Fibroblast of pulmonary artery (primary cell): ENCODE data around the gene CAPN7.

ENCODE experiments used
- DNase-seq: peaks from one replicate; pipeline ENCODE4 v3.0.0-alpha.2; 2010; ENCODE audit warnings: low read depth
- H3K4me3 ChIP-seq: replicated peaks from 2 replicates; pipeline ENCODE4 v1.5.1; 2011; ENCODE audit warnings: low read depth, mild to moderate bottlenecking, control low read depth, low read length, moderate library complexity
- CTCF ChIP-seq: IDR thresholded peaks from 2 replicates; pipeline ENCODE4 v1.5.1; 2011; ENCODE audit warnings: mild to moderate bottlenecking, control low read depth, low read length, inconsistent platforms; ENCODE audit errors: missing control alignments

Gene CAPN7

DNA sequence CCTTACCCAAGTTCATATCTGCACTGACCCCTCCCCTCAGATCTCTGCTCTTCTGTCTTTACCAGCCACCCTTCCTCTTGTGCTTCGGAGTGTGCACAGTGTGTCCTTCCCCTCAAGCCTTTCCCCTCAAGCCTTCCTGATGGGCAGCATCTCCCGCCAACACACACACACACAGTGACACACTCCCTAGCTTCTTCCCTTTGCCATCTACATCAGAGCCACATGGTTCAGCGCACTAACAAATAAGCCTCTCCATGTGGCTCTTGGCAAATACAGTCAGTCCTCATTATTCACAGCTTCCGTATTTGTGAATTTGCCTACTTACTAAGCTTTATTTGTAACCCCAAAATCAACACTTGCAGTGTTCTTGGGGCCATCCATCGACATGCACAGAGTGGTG, 88.9 kb downstream of the CAPN7 start:
- no peak for DNase-seq
- no peak for TF ChIP-seq CTCF
- H3K4me3 ChIP-seq = no peak overlapping the region

DNA sequence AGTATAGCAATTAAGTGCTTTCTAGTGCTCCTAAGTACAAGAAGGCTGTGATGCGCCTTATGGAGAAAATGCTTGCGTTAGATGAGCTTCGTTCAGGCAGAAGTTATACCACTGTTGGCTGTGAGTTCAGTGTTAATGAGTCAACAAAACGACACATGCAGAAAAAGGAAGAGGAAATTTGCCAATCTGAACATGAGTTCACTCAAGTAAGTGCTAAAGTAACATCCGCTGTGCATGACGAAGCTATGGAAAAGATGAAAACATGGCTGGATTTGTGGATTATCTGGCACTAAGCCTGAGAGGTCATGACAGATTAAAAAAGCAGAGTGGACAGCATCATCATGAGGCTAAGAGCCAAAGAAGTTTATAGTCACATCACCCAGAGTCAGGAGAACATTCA, 89.5 kb downstream of the CAPN7 start:
- no peak for TF ChIP-seq CTCF
- no peak overlapping the region for H3K4me3 ChIP-seq
- DNase-seq = peak; percentile 95

GRCh38 chr3:15297608-15298350, 91.7 kb downstream of the CAPN7 start:
- no peak for TF ChIP-seq CTCF
- no peak overlapping the region for H3K4me3 ChIP-seq
- no peak for DNase-seq

DNA sequence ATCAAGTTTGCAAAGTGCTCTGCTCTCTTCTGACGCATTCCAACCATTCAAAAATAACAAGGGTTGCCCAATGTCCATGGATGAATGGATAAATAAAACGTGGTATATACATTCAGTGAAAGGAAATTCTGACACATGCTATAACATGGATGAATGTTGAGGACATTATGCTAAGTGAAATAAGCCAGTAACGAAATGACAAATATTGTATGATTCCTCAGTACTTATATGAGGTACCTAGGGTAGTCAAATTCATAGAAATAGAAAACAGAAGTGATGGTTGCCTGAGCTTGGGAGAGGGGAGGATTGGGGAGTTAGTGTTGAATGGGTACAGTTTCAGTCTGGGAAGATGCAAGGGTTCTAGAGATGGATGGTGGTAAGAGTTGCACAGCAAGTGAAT, 92.5 kb downstream of the CAPN7 start:
- no peak for DNase-seq
- TF ChIP-seq CTCF = no peak
- H3K4me3 ChIP-seq = no peak overlapping the region

DNA sequence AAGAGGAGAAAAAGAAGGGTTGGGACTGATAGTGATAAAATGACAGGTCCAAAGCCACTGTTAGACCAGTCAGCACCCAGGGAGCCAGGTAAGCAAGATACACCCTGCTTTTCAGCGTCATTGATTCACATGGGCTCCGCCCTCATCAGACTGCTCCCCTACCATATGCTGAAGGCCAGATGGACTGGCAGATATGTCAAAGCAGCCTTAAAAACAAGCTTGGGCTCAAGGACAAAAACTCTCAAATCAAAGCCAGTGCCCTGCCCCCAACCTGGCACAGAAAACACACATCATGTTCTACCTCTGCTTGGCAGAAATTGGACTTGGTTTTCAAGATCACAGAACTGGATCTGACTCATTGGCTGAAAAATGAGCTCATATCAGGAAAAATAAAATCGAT, 93.0 kb downstream of the CAPN7 start:
- H3K4me3 ChIP-seq = no peak overlapping the region
- TF ChIP-seq CTCF = no peak
- no peak for DNase-seq

- no peak overlapping the region for H3K4me3 ChIP-seq
- peak; percentile 70 for DNase-seq
- no peak for TF ChIP-seq CTCF
These were observed 94.5 kb downstream of the CAPN7 start for GRCh38 chr3:15300323-15301078.
